ENCODE data around the gene PLXDC2.

DNA sequence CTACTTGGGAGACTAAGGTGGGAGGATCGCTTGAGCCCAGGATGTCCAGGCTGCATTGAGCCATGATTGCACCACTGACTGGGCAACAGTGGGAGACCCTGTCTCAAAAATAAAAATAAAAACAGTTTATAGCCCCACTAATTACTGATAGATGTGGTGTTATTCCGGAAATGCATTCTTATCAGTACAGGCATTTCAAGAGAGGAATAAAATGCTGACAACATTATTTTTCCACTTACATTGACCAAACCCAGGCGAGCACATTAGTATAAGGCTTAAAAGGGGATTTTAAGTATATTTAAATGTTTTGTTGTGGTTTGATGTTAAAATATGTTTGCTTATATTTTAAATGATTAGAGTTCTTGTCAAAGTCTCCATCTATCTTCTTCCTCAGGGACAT, 359.5 kb downstream of the PLXDC2 start:
- TF ChIP-seq, protein P1, sequence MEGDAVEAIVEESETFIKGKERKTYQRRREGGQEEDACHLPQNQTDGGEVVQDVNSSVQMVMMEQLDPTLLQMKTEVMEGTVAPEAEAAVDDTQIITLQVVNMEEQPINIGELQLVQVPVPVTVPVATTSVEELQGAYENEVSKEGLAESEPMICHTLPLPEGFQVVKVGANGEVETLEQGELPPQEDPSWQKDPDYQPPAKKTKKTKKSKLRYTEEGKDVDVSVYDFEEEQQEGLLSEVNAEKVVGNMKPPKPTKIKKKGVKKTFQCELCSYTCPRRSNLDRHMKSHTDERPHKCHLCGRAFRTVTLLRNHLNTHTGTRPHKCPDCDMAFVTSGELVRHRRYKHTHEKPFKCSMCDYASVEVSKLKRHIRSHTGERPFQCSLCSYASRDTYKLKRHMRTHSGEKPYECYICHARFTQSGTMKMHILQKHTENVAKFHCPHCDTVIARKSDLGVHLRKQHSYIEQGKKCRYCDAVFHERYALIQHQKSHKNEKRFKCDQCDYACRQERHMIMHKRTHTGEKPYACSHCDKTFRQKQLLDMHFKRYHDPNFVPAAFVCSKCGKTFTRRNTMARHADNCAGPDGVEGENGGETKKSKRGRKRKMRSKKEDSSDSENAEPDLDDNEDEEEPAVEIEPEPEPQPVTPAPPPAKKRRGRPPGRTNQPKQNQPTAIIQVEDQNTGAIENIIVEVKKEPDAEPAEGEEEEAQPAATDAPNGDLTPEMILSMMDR (IDR thresholded peaks at IDR 0.05), result no peak
- TF ChIP-seq POLR2A (IDR thresholded peaks at IDR 0.05), result no peak

All from Peyer's patch (tissue), 4 donors.